Ectodermal cell (in vitro differentiated cells): Measurements from ENCODE around the gene CPN2.

Experiments
- H3K27ac ChIP-seq: 2 replicates; pipeline ENCODE4 v1.7.0; 2013; ENCODE audit warnings: mild to moderate bottlenecking, low read depth, low read length; ENCODE audit not compliant: insufficient read depth, poor library complexity, severe bottlenecking
- H3K27me3 ChIP-seq: 2 replicates; pipeline ENCODE4 v1.7.0; 2013; ENCODE audit warnings: mild to moderate bottlenecking, low read length; ENCODE audit not compliant: insufficient read depth, control insufficient read depth, poor library complexity, severe bottlenecking
- H3K36me3 ChIP-seq: one replicate; pipeline ENCODE4 v1.7.0; 2013; ENCODE audit warnings: low read length; ENCODE audit not compliant: control insufficient read depth, insufficient read depth
- H3K4me1 ChIP-seq: one replicate; pipeline ENCODE4 v1.7.0; 2013; ENCODE audit warnings: low read length; ENCODE audit not compliant: control insufficient read depth, insufficient read depth
- H3K4me3 ChIP-seq: 2 replicates; pipeline ENCODE4 v1.7.0; 2013; ENCODE audit warnings: low read depth, low read length, control low read depth; ENCODE audit not compliant: insufficient read depth
- H3K9me3 ChIP-seq: 2 replicates; pipeline ENCODE4 v1.7.0; 2013; ENCODE audit warnings: mild to moderate bottlenecking, low read length, moderate library complexity; ENCODE audit not compliant: control insufficient read depth
- WGBS, 2 experiments: methylation state at CpG; one replicate each; pipeline ENCODE4 v1.1.7; 2013; ENCODE audit warnings: missing lambda C conversion rate in 2 of 2; 5-methylcytosine and 5-hydroxymethylcytosine counted together

Gene CPN2

GRCh38 chr3:194332858-194333211 lies 18.3 kb downstream of the CPN2 start:
- H3K4me1 ChIP-seq = peaks cover 6% of the 10 kb centered on the region
- peaks cover 30% of the 10 kb centered on the region for H3K27me3 ChIP-seq
- H3K4me3 ChIP-seq = no peak overlapping the region
- 87 to 90% methylated on average over 5 of the region's 7 CpGs for WGBS, 2 experiments
- no peaks in the 10 kb centered on the region for H3K9me3 ChIP-seq
- H3K27ac ChIP-seq = no peak overlapping the region
- no peaks in the 10 kb centered on the region for H3K36me3 ChIP-seq

- WGBS, 2 experiments = 70 to 75% methylated on average over 4 of the region's 4 CpGs
- Histone ChIP-seq H3K4me3 (no peak overlapping the region), H3K27ac (no peak overlapping the region), H3K36me3 (no peaks in the 10 kb centered on the region), H3K9me3 (no peaks in the 10 kb centered on the region), H3K4me1 (no peaks in the 10 kb centered on the region), H3K27me3 (peaks cover 30% of the 10 kb centered on the region)
Observed at GRCh38 chr3:194330579-194330978, 20.5 kb downstream of the CPN2 start.

GRCh38 chr3:194330160-194330559 lies 21.0 kb downstream of the CPN2 start:
- H3K4me3 ChIP-seq = no peak overlapping the region
- no peak overlapping the region for H3K27ac ChIP-seq
- H3K4me1 ChIP-seq = no peaks in the 10 kb centered on the region
- H3K27me3 ChIP-seq = peaks cover 26% of the 10 kb centered on the region
- H3K36me3 ChIP-seq = no peaks in the 10 kb centered on the region
- H3K9me3 ChIP-seq = no peaks in the 10 kb centered on the region
- WGBS, 2 experiments = 86% methylated on average over 10 of the region's 10 CpGs

GRCh38 chr3:194329583-194329965 lies 21.6 kb downstream of the CPN2 start:
- Histone ChIP-seq H3K27me3 (peaks cover 26% of the 10 kb centered on the region), H3K4me1 (no peaks in the 10 kb centered on the region), H3K9me3 (no peaks in the 10 kb centered on the region), H3K4me3 (no peak overlapping the region), H3K27ac (no peak overlapping the region), H3K36me3 (no peaks in the 10 kb centered on the region)
- WGBS, 2 experiments = 93 to 94% methylated on average over 7 of the region's 7 CpGs

GRCh38 chr3:194328942-194329582 lies 22.1 kb downstream of the CPN2 start:
- Histone ChIP-seq H3K4me1 (no peaks in the 10 kb centered on the region), H3K9me3 (no peaks in the 10 kb centered on the region), H3K27me3 (peaks cover 25% of the 10 kb centered on the region), H3K36me3 (no peaks in the 10 kb centered on the region), H3K27ac (no peak overlapping the region), H3K4me3 (no peak overlapping the region)
- 94 to 95% methylated on average over 14 of the region's 14 CpGs for WGBS, 2 experiments

- H3K4me3 ChIP-seq = no peak overlapping the region
- H3K4me1 ChIP-seq = no peaks in the 10 kb centered on the region
- H3K36me3 ChIP-seq = no peaks in the 10 kb centered on the region
- no peak overlapping the region for H3K27ac ChIP-seq
- H3K27me3 ChIP-seq = peaks cover 16% of the 10 kb centered on the region
- H3K9me3 ChIP-seq = no peaks in the 10 kb centered on the region
- WGBS, 2 experiments = 88 to 91% methylated on average over 27 of the region's 27 CpGs
Observed at GRCh38 chr3:194328053-194328657, 23.0 kb downstream of the CPN2 start.

- Histone ChIP-seq H3K4me1 (no peaks in the 10 kb centered on the region), H3K36me3 (no peaks in the 10 kb centered on the region), H3K9me3 (no peaks in the 10 kb centered on the region), H3K27ac (no peak overlapping the region), H3K27me3 (peaks cover 9% of the 10 kb centered on the region), H3K4me3 (no peak overlapping the region)
- 84 to 92% methylated on average over 5 of the region's 5 CpGs for WGBS, 2 experiments
Observed at GRCh38 chr3:194327218-194328052, 23.7 kb downstream of the CPN2 start.

GRCh38 chr3:194326968-194327217 lies 24.2 kb downstream of the CPN2 start:
- WGBS, 2 experiments = 88 to 89% methylated on average over 2 of the region's 2 CpGs
- H3K27ac ChIP-seq = no peak overlapping the region

GRCh38 chr3:194326192-194326967 lies 24.7 kb downstream of the CPN2 start:
- H3K9me3 ChIP-seq = no peaks in the 10 kb centered on the region
- no peak overlapping the region for H3K4me3 ChIP-seq
- H3K4me1 ChIP-seq = no peaks in the 10 kb centered on the region
- no peaks in the 10 kb centered on the region for H3K36me3 ChIP-seq
- H3K27ac ChIP-seq = no peak overlapping the region
- WGBS, 2 experiments = 87 to 89% methylated on average over 15 of the region's 15 CpGs
- no peaks in the 10 kb centered on the region for H3K27me3 ChIP-seq

More at GRCh38 chr3:194326968-194327217, 24.2 kb downstream of the CPN2 start:
- Histone ChIP-seq H3K9me3 (no peaks in the 10 kb centered on the region), H3K27me3 (peaks cover 4% of the 10 kb centered on the region), H3K4me3 (no peak overlapping the region), H3K36me3 (no peaks in the 10 kb centered on the region), H3K4me1 (no peaks in the 10 kb centered on the region)
